ENCODE measurements around the gene LMCD1.
A peak's percentile ranks its signal among the peaks of the same experiment; 100 is the strongest.

Gene LMCD1

GRCh38 chr3:8516047-8516661 lies 14.5 kb downstream of the LMCD1 start:
- TF ChIP-seq CTCF (IDR thresholded peaks at IDR 0.05; ENCODE audit: low read length, missing control alignments) = no peak
- no peak overlapping the region for H3K4me3 ChIP-seq (replicated peaks; ENCODE audit: low read depth, low read length)
- no peak for DNase-seq (ENCODE audit: low read depth)

- DNase-seq (ENCODE audit: low read depth) = no peak
- H3K4me3 ChIP-seq (replicated peaks; ENCODE audit: low read depth, low read length) = no peak overlapping the region
- no peak for TF ChIP-seq CTCF (IDR thresholded peaks at IDR 0.05; ENCODE audit: low read length, missing control alignments)
These were observed 15.2 kb downstream of the LMCD1 start for GRCh38 chr3:8516783-8517182.

GRCh38 chr3:8517487-8517886 lies 15.9 kb downstream of the LMCD1 start:
- peak; percentile 45 for DNase-seq (ENCODE audit: low read depth)
- no peak for TF ChIP-seq CTCF (IDR thresholded peaks at IDR 0.05; ENCODE audit: low read length, missing control alignments)
- H3K4me3 ChIP-seq (replicated peaks; ENCODE audit: low read depth, low read length) = no peak overlapping the region

- no peak for TF ChIP-seq CTCF (IDR thresholded peaks at IDR 0.05; ENCODE audit: low read length, missing control alignments)
- H3K4me3 ChIP-seq (replicated peaks; ENCODE audit: low read depth, low read length) = no peak overlapping the region
- peak; percentile 56 for DNase-seq (ENCODE audit: low read depth)
These were observed 16.5 kb downstream of the LMCD1 start for GRCh38 chr3:8518138-8518537.

- H3K4me3 ChIP-seq (replicated peaks; ENCODE audit: low read depth, low read length) = no peak overlapping the region
- TF ChIP-seq CTCF (IDR thresholded peaks at IDR 0.05; ENCODE audit: low read length, missing control alignments) = no peak
- peak; percentile 91 for DNase-seq (ENCODE audit: low read depth)
These were observed 17.5 kb downstream of the LMCD1 start for GRCh38 chr3:8519156-8519555.

GRCh38 chr3:8519774-8520448 lies 18.3 kb downstream of the LMCD1 start:
- no peak overlapping the region for H3K4me3 ChIP-seq (replicated peaks; ENCODE audit: low read depth, low read length)
- TF ChIP-seq CTCF (IDR thresholded peaks at IDR 0.05; ENCODE audit: low read length, missing control alignments) = no peak
- no peak for DNase-seq (ENCODE audit: low read depth)
